SU-DHL-6 (cell line): ENCODE measurements around the gene SLCO4A1.
A peak's percentile ranks its signal among the peaks of the same experiment; 100 is the strongest.

Experiments used
- H2AFZ ChIP-seq: fragments of 200-600 bp; sonication (generic); 2 replicates; pipeline ENCODE4 v1.6.1; 2014; ENCODE audit warnings: low read depth, mild to moderate bottlenecking, moderate library complexity, mixed read lengths, antibody characterized with exemption, low read length; ENCODE audit not compliant: severe bottlenecking
- H3F3A ChIP-seq: fragments of 200-600 bp; shearing (Covaris generic); 2 replicates; pipeline ENCODE4 v1.6.0; 2016; ENCODE audit warnings: antibody characterized with exemption, mild to moderate bottlenecking; ENCODE audit not compliant: insufficient read depth
- H3K27ac ChIP-seq: fragments of 200-600 bp; sonication (generic); 2 replicates; pipeline ENCODE4 v1.5.1; 2016; ENCODE audit warnings: low read depth, mild to moderate bottlenecking, low read length, moderate library complexity, mixed read lengths
- H3K27me3 ChIP-seq: fragments of 200-600 bp; sonication (generic), shearing (Covaris generic); 2 replicates; pipeline ENCODE4 v1.6.0; 2014; ENCODE audit warnings: mild to moderate bottlenecking, low read length
- H3K36me3 ChIP-seq: fragments of 200-600 bp; sonication (generic); 2 replicates; pipeline ENCODE4 v1.6.1; 2014; ENCODE audit warnings: mild to moderate bottlenecking, low read length, mixed read lengths
- H3K4me2 ChIP-seq: fragments of 300-600, 200-600 bp; shearing (Covaris generic), sonication (generic); 2 replicates; pipeline ENCODE4 v1.6.0; 2014; ENCODE audit warnings: low read length, low read depth, mild to moderate bottlenecking; ENCODE audit not compliant: poor library complexity, severe bottlenecking
- H3K4me3 ChIP-seq: fragments of 200-600 bp; sonication (generic); 2 replicates; pipeline ENCODE4 v1.5.1; 2014; ENCODE audit warnings: antibody characterized with exemption, low read length, mild to moderate bottlenecking, mixed read lengths; ENCODE audit not compliant: insufficient read depth, poor library complexity, severe bottlenecking
- H3K79me2 ChIP-seq: fragments of 200-600 bp; sonication (generic); 2 replicates; pipeline ENCODE4 v1.6.1; 2014; ENCODE audit warnings: mild to moderate bottlenecking, low read length, moderate library complexity; ENCODE audit not compliant: insufficient read depth
- H3K9ac ChIP-seq: fragments of 200-600 bp; sonication (generic); 2 replicates; pipeline ENCODE4 v1.7.0; 2014; ENCODE audit warnings: mild to moderate bottlenecking, low read length
- H3K9me2 ChIP-seq: fragments of 200-600 bp; sonication (generic); replicated peaks from 2 replicates; pipeline ENCODE4 v1.6.1; 2014; ENCODE audit warnings: low read length; ENCODE audit not compliant: insufficient read depth
- H3K9me3 ChIP-seq: fragments of 200-600 bp; sonication (generic); 2 replicates; pipeline ENCODE4 v1.6.1; 2014; ENCODE audit warnings: low read length, mixed read lengths; ENCODE audit not compliant: insufficient read depth
- H4K20me1 ChIP-seq: fragments of 200-600 bp; sonication (generic); 2 replicates; pipeline ENCODE4 v1.6.1; 2014; ENCODE audit warnings: low read depth, mild to moderate bottlenecking, antibody characterized with exemption, low read length, moderate library complexity, mixed read lengths
- EZH2phosphoT487 ChIP-seq: fragments of 200-600 bp; sonication (generic), shearing (Covaris generic); conservative IDR thresholded peaks from 2 replicates; pipeline ENCODE4 v1.6.1; 2018; ENCODE audit warnings: mild to moderate bottlenecking, antibody characterized with exemption, low read length, moderate library complexity, mixed read lengths
- TF ChIP-seq, protein P1 (sequence below): fragments of 200-600 bp; sonication (generic); IDR thresholded peaks from one replicate; pipeline ENCODE4 v1.5.1; 2017; ENCODE audit warnings: antibody characterized with exemption, mild to moderate bottlenecking, low read length, moderate library complexity; ENCODE audit not compliant: insufficient read depth, poor library complexity, severe bottlenecking

Gene SLCO4A1

DNA sequence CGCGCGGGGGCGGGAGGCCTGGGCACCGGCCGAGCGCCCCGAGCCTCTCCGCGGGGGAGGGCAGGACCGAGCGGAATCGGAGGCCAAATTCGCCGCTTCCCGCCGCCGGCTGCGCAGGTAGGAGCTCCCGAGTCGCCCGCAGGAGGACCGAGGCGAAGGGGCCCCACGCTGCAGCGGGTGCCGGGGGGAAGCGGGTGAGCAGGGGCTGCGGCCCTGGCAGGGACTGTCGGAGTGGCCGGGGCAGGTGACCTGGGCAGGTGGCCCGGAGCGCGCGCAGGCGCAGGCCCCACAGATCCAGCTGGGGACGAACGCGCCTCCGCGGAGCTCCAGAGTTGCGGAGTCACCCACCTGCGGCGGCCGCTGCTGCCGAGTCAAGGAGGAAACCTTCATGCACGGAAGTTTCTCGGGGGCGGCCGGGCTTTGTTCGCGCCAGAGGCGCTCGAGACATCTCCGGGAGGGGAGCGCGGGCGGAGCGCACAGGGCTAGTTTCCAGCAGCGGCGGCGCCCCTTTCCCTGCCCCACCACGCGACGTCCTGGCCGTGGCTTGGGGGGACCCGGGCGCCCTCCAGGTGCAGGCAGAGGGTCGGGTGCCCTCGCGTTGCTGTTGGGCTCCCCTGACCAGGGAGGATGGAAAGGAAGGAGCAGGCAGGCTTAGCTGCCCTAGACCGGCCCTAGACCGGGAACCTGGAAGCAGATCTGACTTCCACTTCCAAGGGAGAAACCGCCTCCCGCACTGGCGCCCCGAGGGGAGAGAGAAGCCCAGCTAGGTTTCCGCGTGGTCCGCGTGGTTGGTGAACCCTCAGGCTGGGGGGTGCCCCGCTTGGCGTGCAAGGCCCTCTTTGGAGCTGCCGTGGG lies 590 bp downstream of the SLCO4A1 start:
- no peak for TF ChIP-seq EZH2phosphoT487
- TF ChIP-seq, protein P1, sequence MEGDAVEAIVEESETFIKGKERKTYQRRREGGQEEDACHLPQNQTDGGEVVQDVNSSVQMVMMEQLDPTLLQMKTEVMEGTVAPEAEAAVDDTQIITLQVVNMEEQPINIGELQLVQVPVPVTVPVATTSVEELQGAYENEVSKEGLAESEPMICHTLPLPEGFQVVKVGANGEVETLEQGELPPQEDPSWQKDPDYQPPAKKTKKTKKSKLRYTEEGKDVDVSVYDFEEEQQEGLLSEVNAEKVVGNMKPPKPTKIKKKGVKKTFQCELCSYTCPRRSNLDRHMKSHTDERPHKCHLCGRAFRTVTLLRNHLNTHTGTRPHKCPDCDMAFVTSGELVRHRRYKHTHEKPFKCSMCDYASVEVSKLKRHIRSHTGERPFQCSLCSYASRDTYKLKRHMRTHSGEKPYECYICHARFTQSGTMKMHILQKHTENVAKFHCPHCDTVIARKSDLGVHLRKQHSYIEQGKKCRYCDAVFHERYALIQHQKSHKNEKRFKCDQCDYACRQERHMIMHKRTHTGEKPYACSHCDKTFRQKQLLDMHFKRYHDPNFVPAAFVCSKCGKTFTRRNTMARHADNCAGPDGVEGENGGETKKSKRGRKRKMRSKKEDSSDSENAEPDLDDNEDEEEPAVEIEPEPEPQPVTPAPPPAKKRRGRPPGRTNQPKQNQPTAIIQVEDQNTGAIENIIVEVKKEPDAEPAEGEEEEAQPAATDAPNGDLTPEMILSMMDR = no peak
- Histone ChIP-seq H3F3A (no peaks in the 10 kb centered on the region), H3K9me2 (no peaks in the 10 kb centered on the region), H3K9ac (peak overlapping the region; percentile 71), H3K27ac (peak overlapping the region; percentile 40), H3K79me2 (peaks cover 16% of the 10 kb centered on the region), H3K27me3 (no peaks in the 10 kb centered on the region; the same call in 1 of the 2 replicates), H3K36me3 (no peaks in the 10 kb centered on the region), H3K4me2 (peak overlapping the region; percentile 58), H4K20me1 (0 out of 2 replicates have a peak, but pooled peaks cover 3% of the 10 kb centered on the region), H2AFZ (no peak overlapping the region), H3K9me3 (no peaks in the 10 kb centered on the region), H3K4me3 (peak overlapping the region; percentile 67)

DNA sequence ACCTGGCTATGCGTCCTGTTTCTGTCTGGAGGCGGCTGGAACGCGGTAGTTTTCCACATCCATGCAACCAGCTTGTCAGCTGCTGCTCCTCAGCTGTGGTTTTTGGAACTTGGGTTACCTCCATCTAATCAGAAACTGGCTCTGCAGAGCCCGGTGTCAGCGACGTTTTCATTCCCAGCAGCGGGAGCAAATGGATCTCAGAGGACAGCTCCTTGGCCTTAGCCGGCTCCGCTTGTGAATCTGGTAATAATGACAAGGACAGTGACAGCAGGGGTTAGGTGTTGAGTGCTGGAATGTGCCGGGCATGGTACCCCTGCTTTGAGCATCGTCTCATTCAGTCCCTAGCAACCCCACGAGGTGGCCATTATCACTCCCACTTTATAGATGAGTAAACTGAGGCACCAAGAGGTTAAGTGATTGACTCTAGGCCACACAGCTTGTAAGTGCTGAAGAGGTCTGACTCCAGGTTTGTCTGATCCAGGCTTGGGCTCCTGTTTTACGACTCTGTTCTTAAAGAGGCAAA lies 1.3 kb downstream of the SLCO4A1 start:
- Histone ChIP-seq H3K27ac (no peak overlapping the region), H3K79me2 (peaks cover 16% of the 10 kb centered on the region), H3K9me3 (no peaks in the 10 kb centered on the region), H3K36me3 (no peaks in the 10 kb centered on the region), H3K9me2 (no peaks in the 10 kb centered on the region), H3K27me3 (no peaks in the 10 kb centered on the region; the same call in 1 of the 2 replicates), H3K4me2 (peak overlapping the region; percentile 58), H4K20me1 (0 out of 2 replicates have a peak, but pooled peaks cover 3% of the 10 kb centered on the region), H3K9ac (peak overlapping the region; percentile 71), H3K4me3 (peak overlapping the region; percentile 67), H2AFZ (no peak overlapping the region), H3F3A (no peaks in the 10 kb centered on the region)
- TF ChIP-seq EZH2phosphoT487 = no peak
- TF ChIP-seq, protein P1 = no peak

DNA sequence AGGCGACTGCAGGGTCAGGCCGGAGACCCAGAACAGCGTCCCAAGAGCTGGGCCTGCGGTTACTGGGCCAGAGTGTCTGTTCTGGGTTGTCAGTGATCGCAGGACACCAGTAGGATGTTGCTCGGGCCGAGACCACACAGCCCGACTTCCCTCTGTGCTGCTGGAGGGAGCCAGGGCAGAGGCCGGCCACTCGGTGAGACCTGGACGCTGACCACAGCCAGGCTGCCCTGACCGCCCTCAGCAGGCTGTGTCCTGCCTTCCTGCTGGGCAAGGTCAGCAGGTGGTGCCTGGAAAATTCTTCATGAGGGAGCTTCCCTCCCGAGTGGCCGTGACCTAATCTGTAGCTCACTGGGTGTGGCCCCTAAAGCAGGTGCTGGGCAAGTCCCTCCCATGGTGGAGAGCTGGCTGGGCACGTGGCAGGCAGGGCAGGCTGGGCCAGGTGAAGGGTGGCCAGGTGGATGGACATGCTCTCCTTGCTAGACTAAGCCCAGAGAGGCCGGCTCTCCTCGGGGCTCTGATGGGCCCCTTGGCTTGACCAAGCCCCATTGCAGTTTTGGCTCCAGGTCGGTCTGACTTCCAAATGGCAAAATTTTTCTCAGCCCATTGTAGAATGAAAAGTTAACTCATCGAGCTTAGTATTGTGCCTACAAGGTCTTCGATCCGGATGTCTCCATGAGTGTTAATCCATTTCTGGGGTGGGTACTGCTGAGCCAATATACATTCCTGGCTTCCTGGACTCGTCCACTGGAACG lies 1.9 kb downstream of the SLCO4A1 start:
- Histone ChIP-seq H3K4me2 (no peak overlapping the region), H2AFZ (no peak overlapping the region), H3K36me3 (no peaks in the 10 kb centered on the region), H3K27ac (no peak overlapping the region), H4K20me1 (0 out of 2 replicates have a peak, but pooled peaks cover 3% of the 10 kb centered on the region), H3K9ac (no peak overlapping the region), H3K27me3 (no peaks in the 10 kb centered on the region; the same call in 1 of the 2 replicates), H3K9me3 (no peaks in the 10 kb centered on the region), H3K4me3 (no peak overlapping the region), H3K9me2 (no peaks in the 10 kb centered on the region), H3K79me2 (peaks cover 16% of the 10 kb centered on the region), H3F3A (no peaks in the 10 kb centered on the region)
- TF ChIP-seq, protein P1 = no peak
- TF ChIP-seq EZH2phosphoT487 = no peak
